ENCODE data around the gene FGFRL1. TPM values are rescaled to one million over a fixed set of nuclear protein-coding genes. Genes with fewer than 3 reads are reported as not detected.

Gene FGFRL1
- total RNA-seq, 1 experiment from 2014 or later: 30.4 TPM

DNA sequence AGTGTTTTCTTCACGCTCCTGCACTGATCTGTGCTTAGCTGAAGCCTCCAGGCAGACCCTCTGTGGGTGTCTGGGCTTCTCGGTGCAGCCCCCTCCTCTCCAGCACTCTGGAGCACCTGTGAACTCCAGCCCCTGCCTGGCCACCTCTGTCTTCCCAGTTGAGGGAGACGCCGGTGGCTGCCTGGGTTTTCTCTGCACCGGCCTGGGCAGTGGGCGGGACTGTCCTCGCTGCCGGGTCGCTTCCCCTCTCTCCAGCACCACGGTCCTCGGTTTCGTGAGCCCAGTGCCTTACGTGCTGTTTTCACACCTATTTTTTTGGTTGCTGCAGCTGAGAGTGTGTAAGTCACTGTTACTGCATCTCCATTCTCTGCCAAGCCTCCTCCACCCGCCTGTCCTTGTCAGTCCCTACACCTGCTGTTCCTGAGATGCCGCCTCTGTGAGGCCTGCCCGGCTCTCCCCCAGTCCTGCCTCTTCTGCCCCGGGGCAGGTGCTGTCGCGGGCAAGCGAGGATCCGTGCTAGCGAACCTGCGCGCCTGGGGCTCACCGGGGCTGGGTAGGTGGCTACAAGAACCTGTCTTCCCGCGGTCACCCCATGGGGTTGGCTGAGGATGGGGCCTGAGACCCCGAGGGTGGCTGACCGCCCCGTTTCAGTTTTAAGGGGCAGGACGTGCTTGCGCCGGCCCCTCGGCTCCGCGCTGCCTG, 2.4 kb upstream of the FGFRL1 start:
- ChIA-PET CTCF (interaction anchor here (0.6 kb wide), 1 partner anchor 1666 kb away, joined by 3 read pairs; no protein-coding TSS in a partner anchor), POLR2A (ENCODE audit: low non-redundant PET) (no interaction called here)
- Histone ChIP-seq H3K9me3 (ENCODE audit: low read depth, low read length, poor library complexity, severe bottlenecking) (no peaks in the 10 kb centered on the region), H3K4me3 (ENCODE audit: low read depth, low read length, poor library complexity, severe bottlenecking) (peak overlapping the region; percentile 47), H3K27ac (ENCODE audit: low read depth, low read length, poor library complexity, severe bottlenecking) (no peak overlapping the region), H3K4me1 (ENCODE audit: insufficient read depth, low read length, poor library complexity, severe bottlenecking) (peaks cover 13% of the 10 kb centered on the region), H3K27me3 (replicated peaks; ENCODE audit: insufficient read depth, low read depth, low read length, poor library complexity) (peaks cover 49% of the 10 kb centered on the region), H3K36me3 (ENCODE audit: insufficient read depth, low read length, poor library complexity, severe bottlenecking) (no peaks in the 10 kb centered on the region)
- intact Hi-C loops (cut with micrococcal nuclease; ENCODE audit: unreplicated experiment): no loop called here
- no TSS peak for BruUV-seq (replicated peaks)
- no peak for DNase-seq (ENCODE audit: low spot score)
- TF ChIP-seq, protein P1, sequence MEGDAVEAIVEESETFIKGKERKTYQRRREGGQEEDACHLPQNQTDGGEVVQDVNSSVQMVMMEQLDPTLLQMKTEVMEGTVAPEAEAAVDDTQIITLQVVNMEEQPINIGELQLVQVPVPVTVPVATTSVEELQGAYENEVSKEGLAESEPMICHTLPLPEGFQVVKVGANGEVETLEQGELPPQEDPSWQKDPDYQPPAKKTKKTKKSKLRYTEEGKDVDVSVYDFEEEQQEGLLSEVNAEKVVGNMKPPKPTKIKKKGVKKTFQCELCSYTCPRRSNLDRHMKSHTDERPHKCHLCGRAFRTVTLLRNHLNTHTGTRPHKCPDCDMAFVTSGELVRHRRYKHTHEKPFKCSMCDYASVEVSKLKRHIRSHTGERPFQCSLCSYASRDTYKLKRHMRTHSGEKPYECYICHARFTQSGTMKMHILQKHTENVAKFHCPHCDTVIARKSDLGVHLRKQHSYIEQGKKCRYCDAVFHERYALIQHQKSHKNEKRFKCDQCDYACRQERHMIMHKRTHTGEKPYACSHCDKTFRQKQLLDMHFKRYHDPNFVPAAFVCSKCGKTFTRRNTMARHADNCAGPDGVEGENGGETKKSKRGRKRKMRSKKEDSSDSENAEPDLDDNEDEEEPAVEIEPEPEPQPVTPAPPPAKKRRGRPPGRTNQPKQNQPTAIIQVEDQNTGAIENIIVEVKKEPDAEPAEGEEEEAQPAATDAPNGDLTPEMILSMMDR (conservative IDR thresholded peaks at IDR 0.05; ENCODE audit: low read depth, low read length): no peak
- no peak for TF ChIP-seq EZH2 (IDR thresholded peaks at IDR 0.05; ENCODE audit: borderline replicate concordance, low read depth, low read length, poor library complexity, severe bottlenecking)

DNA sequence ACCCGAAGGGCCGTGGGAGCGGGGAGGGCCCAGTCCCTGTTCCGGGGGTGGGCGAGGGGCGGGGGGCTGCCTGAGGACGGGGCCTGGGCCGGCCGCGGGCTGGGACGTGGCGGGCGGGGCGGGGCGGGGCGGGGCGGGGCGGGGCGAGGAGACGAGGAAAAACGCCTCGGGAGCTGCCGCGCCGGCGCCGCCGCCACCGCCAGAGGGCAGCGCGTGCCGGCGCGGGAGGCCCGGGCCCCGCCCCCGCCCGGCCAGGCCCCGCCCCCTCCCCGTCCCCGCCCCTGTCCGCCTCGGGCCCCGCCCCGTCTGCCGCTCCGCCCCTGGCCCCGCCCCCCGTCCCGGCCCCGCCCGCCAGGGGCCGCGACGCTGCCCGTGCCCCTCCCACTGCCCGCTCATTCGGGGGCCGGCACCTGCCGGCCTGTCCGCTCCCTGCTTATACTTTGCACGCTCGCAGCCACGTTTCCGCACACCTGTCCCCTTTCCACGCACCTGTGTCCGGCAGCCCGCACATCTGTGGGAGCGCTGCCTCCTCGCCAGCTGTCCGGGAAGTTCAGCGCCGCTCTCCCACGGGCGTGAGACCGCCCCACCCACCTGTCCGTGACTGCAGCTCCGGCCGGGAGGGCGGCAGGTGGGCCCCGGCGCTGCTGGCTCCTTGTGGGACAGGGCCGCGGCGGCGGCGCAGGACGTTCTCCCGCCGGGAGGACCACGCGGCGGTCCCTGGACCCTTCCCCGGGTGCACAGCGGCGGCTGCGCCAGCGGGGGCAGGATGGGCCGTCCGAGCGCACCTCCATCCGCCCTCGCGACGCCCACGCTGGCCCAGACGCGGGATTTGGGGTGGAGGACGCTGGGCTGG, 1.7 kb upstream of the FGFRL1 start:
- H3K27me3 ChIP-seq (replicated peaks; ENCODE audit: insufficient read depth, low read depth, low read length, poor library complexity): peaks cover 41% of the 10 kb centered on the region
- no peak overlapping the region for H3K27ac ChIP-seq (ENCODE audit: low read depth, low read length, poor library complexity, severe bottlenecking)
- CTCF ChIA-PET: interaction anchor here (0.6 kb wide), 1 partner anchor 1665 kb away, joined by 3 read pairs; no protein-coding TSS in a partner anchor
- H3K9me3 ChIP-seq (ENCODE audit: low read depth, low read length, poor library complexity, severe bottlenecking): no peaks in the 10 kb centered on the region
- no TSS peak for BruUV-seq (replicated peaks)
- intact Hi-C loops (cut with micrococcal nuclease; ENCODE audit: unreplicated experiment): no loop called here
- POLR2A ChIA-PET (ENCODE audit: low non-redundant PET): no interaction called here
- DNase-seq (ENCODE audit: low spot score): peak; percentile 66
- TF ChIP-seq, protein P1 (conservative IDR thresholded peaks at IDR 0.05; ENCODE audit: low read depth, low read length): 0 out of 2 replicates have a peak, but pooled peaks have one; percentile 19
- TF ChIP-seq EZH2 (IDR thresholded peaks at IDR 0.05; ENCODE audit: borderline replicate concordance, low read depth, low read length, poor library complexity, severe bottlenecking): no peak
- H3K4me1 ChIP-seq (ENCODE audit: insufficient read depth, low read length, poor library complexity, severe bottlenecking): peaks cover 13% of the 10 kb centered on the region
- H3K36me3 ChIP-seq (ENCODE audit: insufficient read depth, low read length, poor library complexity, severe bottlenecking): no peaks in the 10 kb centered on the region
- H3K4me3 ChIP-seq (ENCODE audit: low read depth, low read length, poor library complexity, severe bottlenecking): peak overlapping the region; percentile 53

DNA sequence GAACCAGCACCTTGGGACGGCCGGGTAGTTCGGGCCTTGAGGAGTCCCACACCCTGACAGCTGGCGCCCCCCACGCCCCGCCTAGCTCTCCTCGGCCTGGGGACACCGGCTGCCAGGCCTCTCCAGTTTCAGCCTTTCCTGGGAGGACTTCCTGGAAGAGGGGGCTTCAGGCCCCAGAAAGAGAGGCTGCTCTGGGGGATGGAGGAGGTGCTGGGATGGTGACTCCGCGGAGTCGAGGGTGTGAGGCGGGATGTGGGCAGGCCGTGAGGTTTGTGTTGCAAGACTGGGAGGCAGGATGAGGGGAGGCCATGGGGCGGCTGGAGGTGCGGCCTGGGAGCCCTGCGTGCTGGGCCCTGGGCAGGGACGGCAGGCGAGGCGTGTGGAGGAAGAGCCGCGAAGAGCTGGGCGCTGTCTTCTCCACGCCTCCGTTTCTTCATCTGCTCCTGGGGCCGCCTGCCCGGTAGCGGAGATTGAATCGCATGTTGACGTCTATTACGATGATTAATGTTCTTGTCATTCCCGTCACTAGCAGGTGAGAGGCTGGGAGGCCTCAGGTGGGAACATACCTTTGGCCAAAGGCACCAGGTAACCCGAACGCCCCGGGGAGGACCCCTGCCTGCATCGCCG, 918 bp upstream of the FGFRL1 start:
- Histone ChIP-seq H3K27me3 (replicated peaks; ENCODE audit: insufficient read depth, low read depth, low read length, poor library complexity) (peaks cover 34% of the 10 kb centered on the region), H3K36me3 (ENCODE audit: insufficient read depth, low read length, poor library complexity, severe bottlenecking) (no peaks in the 10 kb centered on the region), H3K4me1 (ENCODE audit: insufficient read depth, low read length, poor library complexity, severe bottlenecking) (peaks cover 13% of the 10 kb centered on the region), H3K27ac (ENCODE audit: low read depth, low read length, poor library complexity, severe bottlenecking) (no peak overlapping the region), H3K4me3 (ENCODE audit: low read depth, low read length, poor library complexity, severe bottlenecking) (peak overlapping the region; percentile 53), H3K9me3 (ENCODE audit: low read depth, low read length, poor library complexity, severe bottlenecking) (no peaks in the 10 kb centered on the region)
- BruUV-seq (replicated peaks): no TSS peak
- intact Hi-C loops (cut with micrococcal nuclease; ENCODE audit: unreplicated experiment): no loop called here
- no peak for TF ChIP-seq EZH2 (IDR thresholded peaks at IDR 0.05; ENCODE audit: borderline replicate concordance, low read depth, low read length, poor library complexity, severe bottlenecking)
- TF ChIP-seq, protein P1 (conservative IDR thresholded peaks at IDR 0.05; ENCODE audit: low read depth, low read length): no peak
- POLR2A ChIA-PET (ENCODE audit: low non-redundant PET): no interaction called here
- peak; percentile 65 for DNase-seq (ENCODE audit: low spot score)
- CTCF ChIA-PET: interaction anchor here (0.6 kb wide), 1 partner anchor 23 kb away, joined by 8 read pairs; no protein-coding TSS in a partner anchor
